NCI-H2081 (cell line): Measurements from ENCODE around the gene ZNF331.

ENCODE experiments used
- DNase-seq, 2 experiments: peaks; one replicate each; lab custom pipeline; 2025; lab: John Stamatoyannopoulos, UW

ZNF331 gene

GRCh38 chr19:53520547-53521372, 17.2 kb upstream of the ZNF331 start:
- peak; percentile 82 to 85 for DNase-seq

DNA sequence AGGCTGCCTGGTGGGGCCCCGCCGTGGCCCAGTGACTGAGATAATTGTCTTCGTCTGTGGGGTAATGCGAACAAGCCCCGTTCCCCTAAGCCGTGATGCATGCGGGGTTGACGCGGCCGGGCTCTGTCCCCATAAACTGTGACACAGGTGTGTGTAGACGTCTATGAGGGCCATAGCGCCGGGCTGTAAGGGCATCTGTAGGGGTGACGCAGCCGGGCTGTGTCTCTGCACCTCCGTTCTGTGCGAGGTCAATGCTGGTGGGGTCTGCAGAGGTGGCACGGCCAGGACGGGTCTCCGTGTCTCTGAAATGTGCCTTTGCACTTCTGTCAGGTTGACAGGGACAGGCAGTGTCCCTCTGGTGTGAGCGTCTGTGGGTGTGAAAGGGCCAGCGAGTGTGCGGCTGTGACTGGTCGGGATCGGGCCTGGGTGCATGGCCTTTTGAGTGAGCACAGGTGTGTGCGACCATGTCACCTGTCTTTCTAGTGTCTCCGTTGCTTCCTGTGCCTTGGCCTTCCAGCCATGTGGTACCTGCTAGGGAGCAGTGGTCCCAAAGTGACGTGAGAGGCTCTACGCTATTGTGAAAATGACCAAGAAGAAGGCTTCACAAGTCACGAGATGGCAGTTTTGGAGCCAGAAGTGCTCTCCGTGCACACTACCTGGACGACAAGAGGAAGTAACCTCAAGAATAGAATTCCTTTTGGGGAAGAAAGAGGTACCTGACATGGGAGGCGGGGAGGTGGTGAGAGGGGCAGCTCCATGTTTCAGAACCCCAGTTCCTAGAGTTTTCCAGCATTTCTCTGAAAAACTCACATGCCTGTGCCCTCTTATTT, 16.4 kb upstream of the ZNF331 start:
- DNase-seq = no peak

GRCh38 chr19:53525922-53526321, 12.0 kb upstream of the ZNF331 start:
- DNase-seq = no peak

GRCh38 chr19:53530622-53531021, 7.3 kb upstream of the ZNF331 start:
- DNase-seq = no peak

GRCh38 chr19:53531457-53531856, 6.5 kb upstream of the ZNF331 start:
- DNase-seq = no peak

GRCh38 chr19:53532362-53532761, 5.6 kb upstream of the ZNF331 start:
- DNase-seq = no peak

- DNase-seq = no peak
These were observed 1.8 kb upstream of the ZNF331 start for GRCh38 chr19:53536225-53536548.

- no peak for DNase-seq
These were observed 824 bp upstream of the ZNF331 start for GRCh38 chr19:53537121-53537520.

- no peak for DNase-seq
These were observed 599 bp downstream of the ZNF331 start for GRCh38 chr19:53538378-53539109.

DNA sequence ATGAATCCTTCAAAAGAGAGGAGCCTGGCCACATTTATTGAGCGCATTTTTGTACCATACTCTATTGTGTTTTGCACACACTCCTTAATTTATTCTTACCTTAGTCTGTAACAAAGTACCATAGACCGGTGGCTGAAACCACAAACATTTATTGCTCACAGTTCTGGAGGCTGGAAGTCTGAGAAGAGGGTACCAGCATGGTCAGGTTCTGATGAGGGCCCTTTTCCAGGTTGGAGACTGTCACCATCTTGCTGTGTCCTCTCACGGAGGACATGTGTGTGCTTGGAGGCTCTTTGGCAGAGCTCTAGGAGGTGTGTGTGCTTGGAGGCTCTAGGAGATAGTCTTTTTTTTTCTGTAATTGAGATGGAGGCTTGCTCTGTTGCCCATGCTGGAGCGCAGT, 2.1 kb downstream of the ZNF331 start:
- no peak for DNase-seq

DNA sequence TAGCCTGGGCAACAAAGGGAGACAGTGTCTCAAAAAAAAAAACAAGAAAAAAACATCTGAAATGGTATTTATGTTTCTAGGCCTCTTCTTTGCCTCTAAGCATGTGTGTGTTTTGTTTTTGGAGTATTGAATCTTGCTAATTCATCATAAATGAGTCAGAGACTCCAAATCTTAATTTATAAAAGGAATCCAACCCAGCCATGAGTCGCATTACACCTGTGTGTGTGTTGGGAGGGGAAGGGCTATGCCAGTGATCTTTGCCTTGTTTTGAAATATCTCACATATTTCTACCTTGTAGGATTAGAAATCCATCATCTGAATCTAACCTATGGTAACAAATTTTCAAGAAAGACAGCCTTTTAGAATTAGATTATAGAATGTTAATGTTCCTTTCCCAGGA, 4.0 kb downstream of the ZNF331 start:
- no peak for DNase-seq

DNA sequence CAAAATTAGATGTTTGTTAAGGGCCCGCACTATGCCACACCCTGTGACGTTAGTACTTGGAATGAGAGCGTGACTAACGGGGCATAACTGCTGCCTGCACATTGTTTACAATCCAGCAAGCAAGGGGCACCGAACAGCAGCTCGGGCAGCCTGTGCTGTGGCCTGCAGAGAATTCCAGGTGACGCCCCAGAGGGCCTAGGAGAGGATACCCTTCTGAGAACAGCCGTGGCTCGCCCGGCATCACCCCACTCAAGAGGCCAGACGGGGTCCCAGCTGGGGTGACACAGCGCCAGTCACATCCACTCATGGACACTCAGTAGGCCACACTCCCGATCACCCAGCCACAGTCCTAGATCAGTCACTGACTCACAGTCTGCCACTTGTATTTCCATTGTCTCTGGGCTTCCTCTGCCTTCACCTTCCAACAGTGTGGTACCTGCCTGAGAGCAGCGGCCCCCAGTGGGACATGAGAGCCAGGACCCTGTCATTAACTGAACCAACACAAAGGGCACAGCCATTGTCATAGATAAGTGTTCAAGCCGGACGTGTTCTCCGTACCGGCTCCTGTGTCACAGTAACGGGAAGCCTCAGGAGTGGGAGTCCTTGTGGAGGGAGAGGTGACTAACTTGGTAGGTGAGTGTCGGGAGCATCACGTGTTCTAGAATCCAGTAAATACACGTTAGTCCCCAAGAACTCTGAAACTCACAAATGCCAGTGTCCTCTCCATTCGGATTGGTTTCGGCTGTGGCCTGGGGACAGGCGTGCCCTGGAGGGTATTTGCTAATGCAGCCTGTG, 7.5 kb downstream of the ZNF331 start:
- DNase-seq = no peak

DNA sequence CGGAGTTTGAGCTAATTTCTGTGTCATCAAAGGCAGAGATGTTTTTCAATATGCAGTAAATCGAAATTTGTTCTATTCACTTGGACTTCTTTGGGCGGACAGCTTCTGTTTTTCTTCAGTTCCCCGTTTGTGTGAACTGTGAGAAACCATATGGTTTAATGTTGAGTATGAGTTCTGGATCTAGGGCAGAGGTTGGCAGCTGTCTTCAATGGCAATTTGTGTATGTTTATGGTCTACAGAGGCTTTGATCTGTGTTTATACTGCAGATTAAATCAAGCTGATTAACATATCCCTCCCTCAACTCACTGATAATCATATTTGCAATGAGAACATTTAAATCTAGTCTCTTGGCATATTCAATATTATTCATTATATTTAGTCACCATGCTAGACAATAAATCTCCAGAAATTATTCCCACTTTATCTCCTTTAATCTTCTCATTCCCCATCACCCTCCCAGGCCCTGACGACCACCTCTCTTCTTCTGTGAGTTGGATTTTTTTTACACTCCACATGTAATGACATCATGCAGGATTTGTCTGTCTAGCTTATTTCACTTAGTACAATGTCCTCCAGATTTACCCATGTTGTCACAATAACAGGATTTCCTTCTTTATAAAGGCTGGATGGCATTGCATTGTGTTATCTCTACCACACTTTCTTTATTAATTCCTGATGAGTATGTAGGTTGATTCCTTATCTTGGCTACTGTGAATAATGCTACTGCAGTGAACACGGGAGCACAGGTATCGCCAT, 9.0 kb downstream of the ZNF331 start:
- DNase-seq = no peak

DNA sequence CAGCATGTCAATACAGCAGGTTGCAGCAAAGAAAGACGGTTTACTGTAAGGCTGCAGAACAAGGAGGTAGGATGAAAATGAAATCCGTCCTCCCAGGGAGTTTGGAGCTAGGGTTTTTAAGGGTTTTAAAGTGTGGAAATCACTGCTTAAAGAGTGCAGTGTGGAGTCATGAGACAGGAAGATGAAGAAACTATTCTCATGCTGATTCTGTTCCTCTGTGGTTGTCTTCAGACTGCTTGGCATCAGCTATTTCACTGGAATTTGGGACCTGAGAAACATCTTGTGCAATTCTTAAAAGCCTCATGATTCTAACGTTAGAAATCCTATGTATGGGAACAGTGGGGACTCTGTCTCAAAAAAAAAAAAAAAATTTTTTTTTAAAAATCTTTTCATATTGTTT, 11.4 kb downstream of the ZNF331 start:
- DNase-seq = no peak

GRCh38 chr19:53552001-53552721, 14.2 kb downstream of the ZNF331 start:
- no peak for DNase-seq

- no peak for DNase-seq
These were observed 15.2 kb downstream of the ZNF331 start for GRCh38 chr19:53553156-53553555.

- no peak for DNase-seq
These were observed 16.2 kb downstream of the ZNF331 start for GRCh38 chr19:53553865-53554791.

DNA sequence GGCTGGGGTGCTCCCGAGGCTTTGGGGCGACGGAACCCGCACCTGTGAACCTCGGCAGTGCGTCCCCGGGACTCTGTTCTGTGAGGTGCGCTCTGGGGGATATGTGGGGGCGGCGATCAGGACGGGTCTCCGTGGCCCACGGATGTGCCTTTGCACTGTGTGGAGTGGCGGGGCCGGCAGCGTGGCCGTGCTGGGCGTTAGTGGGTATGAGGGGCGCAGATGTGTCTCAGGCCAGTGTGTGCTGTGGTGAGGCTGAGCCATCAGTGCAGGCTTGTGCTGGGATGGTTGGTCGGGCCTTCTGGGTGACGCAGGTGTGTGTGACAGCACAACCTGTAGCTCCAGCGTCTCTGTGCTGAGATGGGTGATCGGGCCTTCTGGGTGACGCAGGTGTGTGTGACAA, 16.9 kb downstream of the ZNF331 start:
- no peak for DNase-seq

GRCh38 chr19:53555352-53555751, 17.4 kb downstream of the ZNF331 start:
- DNase-seq = no peak
